SU-DHL-6 (cell line): Measurements from ENCODE around the gene UBP1.

ENCODE experiments used
- H2AFZ ChIP-seq: fragments of 200-600 bp; sonication (generic); 2 replicates; pipeline ENCODE4 v1.6.1; 2014; ENCODE audit warnings: low read depth, mild to moderate bottlenecking, moderate library complexity, mixed read lengths, antibody characterized with exemption, low read length; ENCODE audit not compliant: severe bottlenecking
- H3F3A ChIP-seq: fragments of 200-600 bp; shearing (Covaris generic); 2 replicates; pipeline ENCODE4 v1.6.0; 2016; ENCODE audit warnings: antibody characterized with exemption, mild to moderate bottlenecking; ENCODE audit not compliant: insufficient read depth
- H3K27ac ChIP-seq: fragments of 200-600 bp; sonication (generic); 2 replicates; pipeline ENCODE4 v1.5.1; 2016; ENCODE audit warnings: low read depth, mild to moderate bottlenecking, low read length, moderate library complexity, mixed read lengths
- H3K27me3 ChIP-seq: fragments of 200-600 bp; sonication (generic), shearing (Covaris generic); 2 replicates; pipeline ENCODE4 v1.6.0; 2014; ENCODE audit warnings: mild to moderate bottlenecking, low read length
- H3K36me3 ChIP-seq: fragments of 200-600 bp; sonication (generic); 2 replicates; pipeline ENCODE4 v1.6.1; 2014; ENCODE audit warnings: mild to moderate bottlenecking, low read length, mixed read lengths
- H3K4me2 ChIP-seq: fragments of 300-600, 200-600 bp; shearing (Covaris generic), sonication (generic); 2 replicates; pipeline ENCODE4 v1.6.0; 2014; ENCODE audit warnings: low read length, low read depth, mild to moderate bottlenecking; ENCODE audit not compliant: poor library complexity, severe bottlenecking
- H3K4me3 ChIP-seq: fragments of 200-600 bp; sonication (generic); 2 replicates; pipeline ENCODE4 v1.5.1; 2014; ENCODE audit warnings: antibody characterized with exemption, low read length, mild to moderate bottlenecking, mixed read lengths; ENCODE audit not compliant: insufficient read depth, poor library complexity, severe bottlenecking
- H3K79me2 ChIP-seq: fragments of 200-600 bp; sonication (generic); 2 replicates; pipeline ENCODE4 v1.6.1; 2014; ENCODE audit warnings: mild to moderate bottlenecking, low read length, moderate library complexity; ENCODE audit not compliant: insufficient read depth
- H3K9ac ChIP-seq: fragments of 200-600 bp; sonication (generic); 2 replicates; pipeline ENCODE4 v1.7.0; 2014; ENCODE audit warnings: mild to moderate bottlenecking, low read length
- H3K9me2 ChIP-seq: fragments of 200-600 bp; sonication (generic); replicated peaks from 2 replicates; pipeline ENCODE4 v1.6.1; 2014; ENCODE audit warnings: low read length; ENCODE audit not compliant: insufficient read depth
- H3K9me3 ChIP-seq: fragments of 200-600 bp; sonication (generic); 2 replicates; pipeline ENCODE4 v1.6.1; 2014; ENCODE audit warnings: low read length, mixed read lengths; ENCODE audit not compliant: insufficient read depth
- H4K20me1 ChIP-seq: fragments of 200-600 bp; sonication (generic); 2 replicates; pipeline ENCODE4 v1.6.1; 2014; ENCODE audit warnings: low read depth, mild to moderate bottlenecking, antibody characterized with exemption, low read length, moderate library complexity, mixed read lengths
- CTCF ChIP-seq: fragments of 200-600 bp; sonication (generic); IDR thresholded peaks from one replicate; pipeline ENCODE4 v1.5.1; 2017; ENCODE audit warnings: antibody characterized with exemption, mild to moderate bottlenecking, low read length, moderate library complexity; ENCODE audit not compliant: insufficient read depth, poor library complexity, severe bottlenecking
- EZH2phosphoT487 ChIP-seq: fragments of 200-600 bp; sonication (generic), shearing (Covaris generic); conservative IDR thresholded peaks from 2 replicates; pipeline ENCODE4 v1.6.1; 2018; ENCODE audit warnings: mild to moderate bottlenecking, antibody characterized with exemption, low read length, moderate library complexity, mixed read lengths

The UBP1 gene

DNA sequence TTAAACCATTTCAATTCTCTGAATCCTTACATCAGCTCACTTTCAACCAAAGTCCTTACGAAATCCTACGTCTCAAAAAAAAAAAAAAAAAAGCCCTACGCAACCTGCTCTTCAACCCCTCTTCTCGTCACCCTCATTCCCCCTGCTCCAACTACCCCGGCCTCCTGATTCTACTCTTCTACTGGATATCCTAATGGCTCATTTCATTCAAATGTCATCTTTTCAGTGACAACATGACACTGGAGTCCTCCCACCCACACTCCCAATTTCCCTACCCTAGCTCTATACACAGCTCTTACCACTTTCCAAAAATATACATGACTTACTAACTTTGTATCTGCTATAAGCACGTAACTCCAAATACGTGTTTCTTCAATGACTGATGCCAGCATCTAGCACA lies 11.5 kb downstream of the UBP1 start:
- Histone ChIP-seq H3K9ac (no peak overlapping the region), H3K4me3 (no peak overlapping the region), H3K27me3 (no peaks in the 10 kb centered on the region), H3K79me2 (peaks cover 100% of the 10 kb centered on the region), H2AFZ (no peak overlapping the region), H4K20me1 (peaks cover 44% of the 10 kb centered on the region), H3K9me3 (no peaks in the 10 kb centered on the region), H3K9me2 (no peaks in the 10 kb centered on the region), H3F3A (no peaks in the 10 kb centered on the region), H3K27ac (no peak overlapping the region), H3K4me2 (no peak overlapping the region), H3K36me3 (peaks cover 14% of the 10 kb centered on the region)
- TF ChIP-seq CTCF (no peak), EZH2phosphoT487 (no peak)

DNA sequence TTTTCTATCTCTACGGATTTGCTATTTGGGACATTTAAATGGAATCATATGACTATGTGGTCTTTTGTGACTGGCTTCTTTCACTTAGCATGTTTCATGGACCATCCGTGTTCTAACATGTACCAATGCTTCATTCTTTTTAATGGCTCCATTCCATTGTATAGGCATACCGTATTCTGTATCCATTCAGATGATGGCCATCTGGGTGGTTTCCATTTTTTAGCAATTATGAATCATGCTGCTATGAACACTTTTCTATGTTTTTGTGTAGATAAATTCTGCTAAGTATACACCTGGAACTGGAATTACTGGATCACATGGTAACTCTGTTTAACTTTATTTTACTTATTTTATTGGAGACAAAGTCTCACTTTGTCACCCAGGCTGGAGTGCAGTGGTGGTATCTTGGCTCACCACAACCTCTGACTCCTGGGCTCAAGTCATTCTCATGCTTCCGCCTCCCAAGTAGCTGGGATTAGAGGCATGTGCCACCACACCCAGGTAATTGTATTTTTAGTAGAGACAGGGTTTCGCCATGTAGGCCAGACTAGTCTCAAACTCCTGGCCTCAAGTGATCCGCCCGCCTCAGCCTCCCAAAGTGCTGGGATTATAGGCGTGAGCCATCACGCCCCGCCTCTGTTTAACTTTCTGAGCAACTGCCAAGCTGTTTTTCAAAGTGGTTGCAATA lies 13.4 kb downstream of the UBP1 start:
- Histone ChIP-seq H3K27me3 (no peaks in the 10 kb centered on the region), H4K20me1 (peaks cover 39% of the 10 kb centered on the region), H3K36me3 (peaks cover 22% of the 10 kb centered on the region), H3F3A (no peaks in the 10 kb centered on the region), H3K9me3 (no peaks in the 10 kb centered on the region), H3K4me3 (no peak overlapping the region), H3K9ac (no peak overlapping the region), H3K9me2 (no peaks in the 10 kb centered on the region), H3K79me2 (peaks cover 97% of the 10 kb centered on the region), H3K4me2 (no peak overlapping the region), H3K27ac (no peak overlapping the region), H2AFZ (no peak overlapping the region)
- TF ChIP-seq CTCF (no peak), EZH2phosphoT487 (no peak)

DNA sequence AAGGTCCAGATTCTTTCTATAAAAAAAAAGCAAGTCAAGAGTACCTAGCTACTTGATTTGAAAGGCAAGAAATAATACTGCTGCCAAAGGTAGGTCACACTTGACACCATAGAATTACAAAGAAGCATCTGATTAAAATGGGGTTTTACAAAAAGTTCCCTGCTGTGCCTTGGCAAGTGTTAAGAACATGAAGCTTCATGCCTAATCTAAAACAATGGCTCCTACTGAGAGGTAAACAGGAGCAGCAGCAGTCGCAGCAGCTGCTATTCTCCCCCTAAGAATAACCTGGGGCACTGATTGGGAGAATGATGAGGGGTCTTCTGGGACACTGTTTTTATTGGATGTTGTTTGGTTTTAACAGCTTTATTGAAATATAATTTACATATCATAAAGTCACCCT lies 14.1 kb downstream of the UBP1 start:
- Histone ChIP-seq H3K79me2 (peaks cover 94% of the 10 kb centered on the region), H3K9me2 (no peaks in the 10 kb centered on the region), H3K9ac (no peak overlapping the region), H3F3A (no peaks in the 10 kb centered on the region), H3K36me3 (peaks cover 22% of the 10 kb centered on the region), H3K4me2 (no peak overlapping the region), H4K20me1 (peaks cover 36% of the 10 kb centered on the region), H3K9me3 (no peaks in the 10 kb centered on the region), H3K27me3 (no peaks in the 10 kb centered on the region), H3K27ac (no peak overlapping the region), H3K4me3 (no peak overlapping the region), H2AFZ (no peak overlapping the region)
- TF ChIP-seq CTCF = no peak
- TF ChIP-seq EZH2phosphoT487 = no peak
